ENCODE data around the gene NMD3. TPM values are rescaled to one million over a fixed set of nuclear protein-coding genes. Genes with fewer than 3 reads are reported as not detected.

NMD3 gene
- total and polyA plus RNA-seq, 9 of the 15 experiments (the other 6 are each of a cell fraction or from before 2014, with no cell fraction given), result 63.5 to 178 (median 111) TPM

DNA sequence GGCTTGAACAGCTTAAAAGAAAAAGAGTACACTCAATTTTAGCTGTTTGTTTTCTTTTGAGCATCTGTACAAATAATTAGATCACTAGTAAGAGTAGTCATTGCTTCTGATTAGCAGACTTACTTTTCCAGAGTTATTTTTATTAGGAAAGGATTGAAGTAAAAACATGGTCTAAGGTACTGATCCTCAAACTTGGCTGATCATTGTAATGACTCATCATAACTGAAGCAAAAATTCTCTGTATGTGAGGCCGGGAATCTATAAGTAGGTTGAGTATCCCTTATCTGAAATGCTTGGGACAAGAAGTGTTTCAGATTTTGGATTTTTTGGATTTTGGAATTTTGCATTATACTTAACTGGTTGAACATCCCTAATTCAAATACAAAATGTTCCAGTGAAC is 12.4 kb downstream of the NMD3 start (continued):
- TF ChIP-seq, protein P1, sequence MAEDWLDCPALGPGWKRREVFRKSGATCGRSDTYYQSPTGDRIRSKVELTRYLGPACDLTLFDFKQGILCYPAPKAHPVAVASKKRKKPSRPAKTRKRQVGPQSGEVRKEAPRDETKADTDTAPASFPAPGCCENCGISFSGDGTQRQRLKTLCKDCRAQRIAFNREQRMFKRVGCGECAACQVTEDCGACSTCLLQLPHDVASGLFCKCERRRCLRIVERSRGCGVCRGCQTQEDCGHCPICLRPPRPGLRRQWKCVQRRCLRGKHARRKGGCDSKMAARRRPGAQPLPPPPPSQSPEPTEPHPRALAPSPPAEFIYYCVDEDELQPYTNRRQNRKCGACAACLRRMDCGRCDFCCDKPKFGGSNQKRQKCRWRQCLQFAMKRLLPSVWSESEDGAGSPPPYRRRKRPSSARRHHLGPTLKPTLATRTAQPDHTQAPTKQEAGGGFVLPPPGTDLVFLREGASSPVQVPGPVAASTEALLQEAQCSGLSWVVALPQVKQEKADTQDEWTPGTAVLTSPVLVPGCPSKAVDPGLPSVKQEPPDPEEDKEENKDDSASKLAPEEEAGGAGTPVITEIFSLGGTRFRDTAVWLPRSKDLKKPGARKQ (CRISPR knock-in tag; IDR thresholded peaks at IDR 0.05), result no peak
- TF ChIP-seq SIN3B (IDR thresholded peaks at IDR 0.05; ENCODE audit: low read depth) (no peak), PYGO2 (tag; IDR thresholded peaks at IDR 0.05) (no peak), ZSCAN29 (IDR thresholded peaks at IDR 0.05) (no peak), ARNT (IDR thresholded peaks at IDR 0.05) (no peak), MIER1 (IDR thresholded peaks at IDR 0.05; ENCODE audit: low read depth) (no peak), ZNF3 (CRISPR knock-in tag; IDR thresholded peaks at IDR 0.05) (no peak), ZNF134 (CRISPR knock-in tag; conservative IDR thresholded peaks at IDR 0.05) (no peak), MAFG (tag; conservative IDR thresholded peaks at IDR 0.05) (peak; percentile 54), RBM34 (IDR thresholded peaks at IDR 0.05; ENCODE audit: borderline replicate concordance, insufficient read depth, low read length) (no peak), POLR3A (IDR thresholded peaks at IDR 0.05; ENCODE audit: borderline replicate concordance, extremely low read depth, insufficient read depth, insufficient read length) (no peak), C11orf30 (IDR thresholded peaks at IDR 0.05; ENCODE audit: low read depth) (peak; percentile 27; the same call in 1 of the 2 replicates), ZNF316 (IDR thresholded peaks at IDR 0.05) (0 out of 2 replicates have a peak, but pooled peaks have one; percentile 41)
